Caki2 (cell line): ENCODE measurements around the gene ST6GALNAC4. TPM values are rescaled to one million over a fixed set of nuclear protein-coding genes. Genes with fewer than 3 reads are reported as not detected.

Source experiments
- DNase-seq: peaks from one replicate; pipeline ENCODE4 v3.0.0-alpha.2; 2015; ENCODE audit warnings: low read depth
- in situ Hi-C: cut with HindIII; loops from 2 replicates; pipeline ENCODE4 v1.10.0; 2016; ENCODE audit warnings: low sequenced_read_pairs, low pct_unique_long_range_greater_than_20kb, mixed read lengths
- total RNA-seq: library from RNA; depleted of rRNA; stranded (reverse); fragments of >200 nt; shearing (Covaris generic); gene quantifications from 2 replicates; pipeline ENCODE4 v1.2.3, GENCODE V29; 2014; ENCODE audit warnings: low replicate concordance

The ST6GALNAC4 gene
- total RNA-seq, 1 experiment from 2014 or later: 18.1 TPM

DNA sequence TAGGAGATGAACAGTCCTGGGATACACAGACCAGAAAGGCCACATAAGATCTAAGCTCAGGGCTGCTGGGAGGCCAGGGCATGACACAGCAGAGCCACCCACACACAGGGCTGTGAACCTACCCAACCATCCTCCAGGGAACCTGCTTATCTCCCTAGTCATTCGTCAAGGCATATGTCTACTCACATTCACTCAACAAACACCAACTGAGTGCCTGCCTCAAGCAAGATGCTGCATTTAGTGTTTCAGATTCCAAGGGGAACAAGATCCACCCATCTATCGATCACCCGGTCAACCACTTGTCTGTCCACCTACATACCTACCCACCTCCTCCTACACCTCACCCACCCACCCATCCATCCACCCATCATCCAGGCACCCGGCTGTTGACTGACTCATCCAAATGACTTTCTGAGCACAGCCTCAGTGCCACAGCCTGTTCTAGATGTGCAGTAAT is 19.0 kb upstream of the ST6GALNAC4 start:
- in situ Hi-C loops: no loop called here
- DNase-seq: no peak

DNA sequence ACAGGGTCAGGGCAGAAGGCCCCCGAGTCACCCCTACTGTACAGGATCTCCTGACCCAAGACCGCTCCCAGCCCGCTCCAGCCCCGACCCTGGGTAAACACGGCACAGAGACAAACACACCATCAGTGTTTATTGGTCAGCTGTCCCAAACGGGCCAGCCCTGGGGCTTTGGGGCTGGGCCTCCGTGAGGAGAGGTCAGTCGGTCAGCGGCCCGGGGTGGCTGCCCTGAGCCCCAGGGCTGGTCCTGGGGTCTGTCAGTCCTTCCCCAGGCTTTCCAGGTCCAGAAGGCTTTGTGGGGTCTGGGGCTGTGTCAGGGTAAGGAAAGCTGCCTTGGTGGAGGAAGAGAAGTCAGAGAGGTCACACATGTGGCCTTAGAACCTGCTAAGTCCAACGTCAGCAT is 18.1 kb upstream of the ST6GALNAC4 start:
- in situ Hi-C loops: no loop called here

GRCh38 chr9:127934248-127934647 is 17.4 kb upstream of the ST6GALNAC4 start:
- no peak for DNase-seq
- in situ Hi-C loops: no loop called here

More for the DNA sequence above, 18.1 kb upstream of the ST6GALNAC4 start:
- no peak for DNase-seq

DNA sequence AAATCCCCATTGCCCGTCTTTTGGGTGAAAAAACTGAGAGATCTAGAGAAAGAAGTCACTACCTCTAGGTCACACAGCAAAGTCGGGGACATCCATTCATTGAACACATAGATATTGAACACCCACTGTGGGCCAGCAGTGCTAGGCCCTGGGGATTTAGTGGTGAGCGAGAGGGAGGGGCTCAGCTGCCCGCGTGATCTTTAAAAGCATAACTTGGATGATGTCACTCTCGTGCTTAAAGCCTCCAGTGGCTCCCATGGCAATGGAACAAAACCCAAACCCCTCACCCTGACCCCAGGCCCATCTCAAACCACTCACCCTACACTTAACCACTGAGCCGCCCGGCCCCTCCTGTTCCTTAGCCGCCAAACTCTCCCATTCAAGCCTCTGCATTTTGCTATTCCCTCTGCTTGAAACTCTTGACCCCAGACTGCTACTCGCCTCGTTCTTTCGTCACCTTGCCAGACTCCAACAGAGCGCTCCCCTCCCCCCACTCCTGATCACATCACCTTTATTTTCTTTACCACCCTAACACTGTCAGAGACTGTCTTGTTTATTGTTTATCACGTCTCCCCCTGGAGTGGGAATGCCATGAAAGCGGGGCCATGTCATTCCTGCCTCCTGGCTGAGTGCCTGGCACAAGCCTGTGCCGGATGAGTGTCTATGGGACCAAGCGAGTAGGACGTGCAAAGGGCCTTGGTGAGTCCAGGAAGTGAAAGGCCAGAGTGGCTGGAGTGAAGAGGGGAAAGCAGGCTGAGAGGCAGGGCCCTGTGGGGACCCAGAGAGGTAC is 14.4 kb upstream of the ST6GALNAC4 start:
- in situ Hi-C loops: no loop called here
- DNase-seq: peak; percentile 93

- peak; percentile 82 for DNase-seq
- in situ Hi-C loops: no loop called here
Measured at GRCh38 chr9:127930231-127931091, 13.6 kb upstream of the ST6GALNAC4 start, which contains the start of gene PIP5KL1. Gene PIP5KL1, minus strand, starts transcription at chr9:127930777. Its CDS starts 25 bp downstream, at chr9:127930752.

- no peak for DNase-seq
- in situ Hi-C loops: no loop called here
Measured at GRCh38 chr9:127929625-127929979, 12.8 kb upstream of the ST6GALNAC4 start.

DNA sequence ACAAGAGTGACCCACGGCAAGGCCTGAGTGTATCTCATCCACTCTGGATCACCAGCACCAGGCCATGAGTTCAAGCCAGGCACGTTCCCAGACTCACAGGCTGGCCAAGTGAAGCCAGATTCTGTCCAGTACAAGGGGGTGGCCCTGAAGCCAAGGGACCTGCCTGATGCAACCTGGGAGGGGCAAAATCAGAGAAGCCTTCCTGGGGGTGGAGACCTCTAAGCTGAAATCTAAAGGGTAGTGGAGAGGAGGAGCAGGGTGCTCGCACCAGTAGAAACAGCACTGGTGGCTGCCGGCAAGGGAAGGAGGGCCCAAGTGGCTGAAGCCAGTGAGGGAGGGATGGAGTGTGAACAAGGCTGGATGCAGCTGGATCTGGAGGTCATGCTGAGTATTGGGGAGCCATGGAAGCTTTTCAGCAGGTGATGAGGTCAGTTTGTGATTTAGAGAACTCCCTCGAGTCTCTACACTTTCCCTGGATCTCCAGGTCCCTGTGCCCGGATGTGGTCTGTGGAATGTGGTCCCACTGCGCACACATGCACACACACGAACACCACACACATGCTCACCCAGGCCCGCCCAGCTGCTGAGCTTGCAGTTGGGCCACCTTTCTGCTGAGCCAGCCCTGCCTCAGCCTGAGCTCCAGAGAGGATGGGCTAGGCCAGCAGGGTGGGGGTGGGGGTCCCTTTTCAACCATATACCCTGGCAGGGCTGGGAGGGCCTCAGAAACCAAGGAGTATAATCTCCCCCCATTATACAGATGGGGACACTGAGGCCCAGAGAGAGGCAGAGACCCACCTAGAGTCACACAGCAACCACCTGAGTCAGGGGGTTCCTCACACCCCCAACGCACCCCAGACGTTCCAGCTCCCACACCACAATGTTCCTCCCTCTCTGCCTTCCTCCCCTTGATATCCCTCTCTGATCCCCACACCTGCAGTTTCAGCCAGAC is 12.1 kb upstream of the ST6GALNAC4 start:
- no peak for DNase-seq
- in situ Hi-C loops: no loop called here

DNA sequence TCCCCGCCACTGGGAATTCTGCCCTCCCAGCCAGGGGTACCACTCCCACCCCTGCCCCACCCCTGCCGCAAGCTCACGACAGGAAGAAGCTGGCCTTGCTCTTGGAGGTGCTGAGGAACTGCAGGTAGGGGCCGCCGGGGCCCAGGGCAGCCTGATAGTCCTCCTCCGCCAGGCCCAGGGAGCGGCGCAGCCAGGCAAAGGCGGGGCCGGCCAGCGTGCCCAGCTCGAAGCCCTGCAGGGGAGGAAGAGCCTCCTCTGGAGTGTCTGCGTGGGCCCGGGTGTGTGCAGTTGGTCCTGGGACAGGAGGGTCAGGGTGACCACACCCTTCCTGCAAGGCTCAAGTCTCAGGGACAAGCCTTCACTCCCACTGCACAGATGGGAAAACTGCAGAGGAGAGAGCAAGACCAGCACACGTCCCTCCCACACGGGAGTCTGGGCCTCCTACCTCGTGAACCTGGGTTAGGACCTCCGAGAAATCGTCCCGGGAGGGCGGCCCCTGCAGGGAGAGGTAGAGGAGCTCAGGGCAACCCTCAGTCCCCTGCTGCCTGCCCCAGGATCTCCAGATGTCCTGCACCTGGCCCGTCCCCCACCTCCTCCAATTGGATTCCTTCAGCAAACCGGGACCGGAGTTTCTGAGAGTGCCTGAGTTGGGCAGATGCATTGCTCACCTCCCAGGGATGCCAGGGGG is 11.3 kb upstream of the ST6GALNAC4 start:
- in situ Hi-C loops: no loop called here

GRCh38 chr9:127927201-127927987 is 10.6 kb upstream of the ST6GALNAC4 start:
- in situ Hi-C loops: no loop called here
- no peak for DNase-seq

More for the DNA sequence above, 11.3 kb upstream of the ST6GALNAC4 start:
- no peak for DNase-seq

GRCh38 chr9:127926906-127927200 is 10.0 kb upstream of the ST6GALNAC4 start:
- no peak for DNase-seq
- in situ Hi-C loops: no loop called here

- in situ Hi-C loops: no loop called here
- DNase-seq: no peak
Measured at GRCh38 chr9:127925959-127926905, 9.4 kb upstream of the ST6GALNAC4 start.

DNA sequence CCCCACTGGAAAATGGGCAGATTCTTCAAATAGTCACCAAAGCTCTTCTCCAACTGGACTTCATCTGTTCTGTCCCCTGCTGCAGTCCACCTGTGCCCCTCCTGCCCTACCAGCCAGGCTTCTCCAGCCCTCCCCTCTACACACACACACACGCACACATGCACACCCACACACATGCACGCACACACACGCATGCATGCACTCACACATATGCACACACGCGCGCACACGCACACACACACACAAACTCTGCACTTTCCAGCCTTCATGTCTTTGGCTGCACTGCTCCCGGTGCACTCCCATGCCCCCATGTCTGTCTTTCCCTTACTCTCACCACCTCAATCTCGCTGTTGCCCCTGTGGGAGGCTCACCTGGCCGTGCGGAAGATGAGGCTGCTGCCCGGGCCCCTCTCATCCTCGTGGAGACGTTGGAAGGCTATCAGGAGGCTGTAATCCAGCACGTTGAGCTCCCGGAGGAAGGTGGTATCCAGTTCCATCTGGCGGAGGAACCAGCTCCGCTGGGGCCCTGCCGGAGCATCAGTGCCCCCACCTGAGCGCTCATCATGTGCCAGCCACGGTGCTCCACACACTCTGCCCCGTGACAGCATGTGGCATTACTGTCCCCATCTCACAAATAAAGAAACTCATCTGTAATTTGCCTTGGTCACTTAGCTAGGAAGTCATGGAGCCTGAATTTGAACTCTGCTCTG is 8.0 kb upstream of the ST6GALNAC4 start:
- no peak for DNase-seq
- in situ Hi-C loops: no loop called here

GRCh38 chr9:127923771-127924170 is 6.9 kb upstream of the ST6GALNAC4 start:
- in situ Hi-C loops: no loop called here
- no peak for DNase-seq

GRCh38 chr9:127923046-127923445 is 6.2 kb upstream of the ST6GALNAC4 start:
- DNase-seq: no peak
- in situ Hi-C loops: no loop called here

GRCh38 chr9:127921557-127922120 is 4.8 kb upstream of the ST6GALNAC4 start:
- DNase-seq: peak; percentile 44
- in situ Hi-C loops: no loop called here
